ENCODE results near the gene CCT7. TPM values are rescaled to one million over a fixed set of nuclear protein-coding genes. Genes with fewer than 3 reads are reported as not detected.
A peak's percentile ranks its signal among the peaks of the same experiment; 100 is the strongest.

Gene CCT7
- polyA plus RNA-seq, 3 donors, result 283 to 292 (median 283) TPM

GRCh38 chr2:73266061-73266901, 32.2 kb downstream of the CCT7 start:
- no peak for DNase-seq (ENCODE audit: low read depth in 3 of 3, low spot score in 2 of 3)

GRCh38 chr2:73267008-73267407, 32.9 kb downstream of the CCT7 start:
- DNase-seq (ENCODE audit: low read depth in 3 of 3, low spot score in 2 of 3), result no peak

GRCh38 chr2:73268366-73268829, 34.3 kb downstream of the CCT7 start:
- no peak for DNase-seq (ENCODE audit: low read depth in 3 of 3, low spot score in 2 of 3)

GRCh38 chr2:73268830-73269685, 35.0 kb downstream of the CCT7 start:
- no peak for DNase-seq (ENCODE audit: low read depth in 3 of 3, low spot score in 2 of 3)

GRCh38 chr2:73269686-73270465, 35.8 kb downstream of the CCT7 start:
- DNase-seq (ENCODE audit: low read depth in 3 of 3, low spot score in 2 of 3), result no peak

- DNase-seq (ENCODE audit: low read depth in 3 of 3, low spot score in 2 of 3), result no peak
These were observed 38.2 kb downstream of the CCT7 start for GRCh38 chr2:73272270-73272669.

GRCh38 chr2:73279852-73280251, 45.7 kb downstream of the CCT7 start:
- no peak for DNase-seq (ENCODE audit: low read depth in 3 of 3, low spot score in 2 of 3)

GRCh38 chr2:73281244-73281643, 47.1 kb downstream of the CCT7 start:
- DNase-seq (ENCODE audit: low read depth in 3 of 3, low spot score in 2 of 3), result no peak

GRCh38 chr2:73282924-73283544, 48.9 kb downstream of the CCT7 start:
- DNase-seq (ENCODE audit: low read depth in 3 of 3, low spot score in 2 of 3), result no peak

- no peak for DNase-seq (ENCODE audit: low read depth in 3 of 3, low spot score in 2 of 3)
These were observed 49.6 kb downstream of the CCT7 start for GRCh38 chr2:73283545-73284295.

GRCh38 chr2:73284296-73285158, 50.4 kb downstream of the CCT7 start, which contains the start of gene FBXO41:
Gene FBXO41 (minus strand): TSS chr2:73284478. CDS start chr2:73269630, 14,848 bp downstream.
- DNase-seq (ENCODE audit: low read depth in 3 of 3, low spot score in 2 of 3), result no peak

- no peak for DNase-seq (ENCODE audit: low read depth in 3 of 3, low spot score in 2 of 3)
These were observed 51.1 kb downstream of the CCT7 start for GRCh38 chr2:73285159-73285739.

GRCh38 chr2:73286134-73286655, 52.1 kb downstream of the CCT7 start:
- DNase-seq (ENCODE audit: low read depth in 3 of 3, low spot score in 2 of 3), result no peak

- no peak for DNase-seq (ENCODE audit: low read depth in 3 of 3, low spot score in 2 of 3)
These were observed 55.2 kb downstream of the CCT7 start for GRCh38 chr2:73289304-73289703.

GRCh38 chr2:73290049-73290839, 56.1 kb downstream of the CCT7 start:
- DNase-seq (ENCODE audit: low read depth in 3 of 3, low spot score in 2 of 3), result no peak

- peak; percentile 41 to 72 (median 69) for DNase-seq (ENCODE audit: low read depth in 3 of 3, low spot score in 2 of 3)
These were observed 57.0 kb downstream of the CCT7 start for GRCh38 chr2:73291093-73291460.
